Measurements from ENCODE around the gene RIMS3. TPM values are rescaled to one million over a fixed set of nuclear protein-coding genes. Genes with fewer than 3 reads are reported as not detected.

RIMS3 gene
- polyA plus RNA-seq, 1 donor (not counting 4 experiments of a cell fraction or from before 2014, with no cell fraction given), result 1.7 TPM

DNA sequence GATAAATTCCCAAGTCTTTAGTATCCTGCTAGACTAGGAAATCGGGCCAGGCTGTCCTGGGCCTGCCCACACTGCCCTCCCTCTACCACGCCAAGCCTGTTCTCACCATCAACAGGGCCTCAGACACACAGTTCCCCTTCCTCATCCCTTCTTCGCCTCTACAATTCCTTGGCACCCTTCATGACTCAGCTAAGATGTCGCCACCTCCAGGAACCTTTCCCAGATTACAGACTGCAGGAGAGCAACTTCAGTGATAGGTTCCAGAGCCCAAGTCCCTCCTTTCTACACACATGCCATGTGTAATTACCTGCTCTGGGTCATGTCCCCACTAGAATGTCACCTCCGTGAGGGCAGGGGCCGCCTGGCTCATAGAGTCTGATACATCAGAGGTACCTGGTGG is 3.3 kb downstream of the RIMS3 start:
- no peaks in the 10 kb centered on the region for H3K79me2 ChIP-seq (ENCODE audit: control insufficient read depth, insufficient read depth, low read length)
- no peaks in the 10 kb centered on the region for H3K9me1 ChIP-seq (ENCODE audit: control insufficient read depth, extremely low read depth, insufficient read depth, low read length)
- H3K4me3 ChIP-seq (ENCODE audit: control insufficient read depth in 2 of 3, extremely low read depth in 1 of 3, insufficient read depth in 2 of 3, low read depth in 1 of 3, low read length in 3 of 3), result no peak overlapping the region
- dilution Hi-C loops (cut with MboI; ENCODE audit: extremely low pct_ligation_motif_present, low sequenced_read_pairs), result no loop called here
- no peak overlapping the region for H2AFZ ChIP-seq (ENCODE audit: control insufficient read depth, low read length)
- no peak overlapping the region for H3K4me2 ChIP-seq (ENCODE audit: control insufficient read depth, extremely low read depth, insufficient read depth, low read depth, low read length)
- FAIRE-seq, result no peak
- no peaks in the 10 kb centered on the region for H3K36me3 ChIP-seq (ENCODE audit: control insufficient read depth in 2 of 2, extremely low read depth in 1 of 2, insufficient read depth in 2 of 2, low read length in 2 of 2)
- H3K9me3 ChIP-seq (ENCODE audit: control insufficient read depth, low read depth, low read length), result no peaks in the 10 kb centered on the region
- H3K27ac ChIP-seq (ENCODE audit: control insufficient read depth, insufficient read depth, low read length), result no peak overlapping the region
- peaks cover 9% of the 10 kb centered on the region for H3K27me3 ChIP-seq (ENCODE audit: control insufficient read depth, extremely low read depth, insufficient read depth, low read length)
- H3K4me1 ChIP-seq (ENCODE audit: control insufficient read depth, extremely low read depth, insufficient read depth, low read length), result peaks cover 16% of the 10 kb centered on the region
- DNase-seq (ENCODE audit: low read depth, low spot score), result no peak
- TF ChIP-seq, protein P1, sequence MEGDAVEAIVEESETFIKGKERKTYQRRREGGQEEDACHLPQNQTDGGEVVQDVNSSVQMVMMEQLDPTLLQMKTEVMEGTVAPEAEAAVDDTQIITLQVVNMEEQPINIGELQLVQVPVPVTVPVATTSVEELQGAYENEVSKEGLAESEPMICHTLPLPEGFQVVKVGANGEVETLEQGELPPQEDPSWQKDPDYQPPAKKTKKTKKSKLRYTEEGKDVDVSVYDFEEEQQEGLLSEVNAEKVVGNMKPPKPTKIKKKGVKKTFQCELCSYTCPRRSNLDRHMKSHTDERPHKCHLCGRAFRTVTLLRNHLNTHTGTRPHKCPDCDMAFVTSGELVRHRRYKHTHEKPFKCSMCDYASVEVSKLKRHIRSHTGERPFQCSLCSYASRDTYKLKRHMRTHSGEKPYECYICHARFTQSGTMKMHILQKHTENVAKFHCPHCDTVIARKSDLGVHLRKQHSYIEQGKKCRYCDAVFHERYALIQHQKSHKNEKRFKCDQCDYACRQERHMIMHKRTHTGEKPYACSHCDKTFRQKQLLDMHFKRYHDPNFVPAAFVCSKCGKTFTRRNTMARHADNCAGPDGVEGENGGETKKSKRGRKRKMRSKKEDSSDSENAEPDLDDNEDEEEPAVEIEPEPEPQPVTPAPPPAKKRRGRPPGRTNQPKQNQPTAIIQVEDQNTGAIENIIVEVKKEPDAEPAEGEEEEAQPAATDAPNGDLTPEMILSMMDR (optimal IDR thresholded peaks at IDR 0.05 in 1 of 3, IDR thresholded peaks at IDR 0.05 in 1 of 3, conservative IDR thresholded peaks at IDR 0.05 in 1 of 3; ENCODE audit: extremely low read depth in 1 of 3, insufficient read depth in 2 of 3, low read length in 3 of 3), result peak in 1 of 3 experiments; percentile 9
- TF ChIP-seq EZH2 (IDR thresholded peaks at IDR 0.05; ENCODE audit: low read length), result no peak
- no peaks in the 10 kb centered on the region for H4K20me1 ChIP-seq (ENCODE audit: control insufficient read depth, extremely low read depth, insufficient read depth, low read length)
- no peak overlapping the region for H3K9ac ChIP-seq (ENCODE audit: control insufficient read depth, extremely low read depth, insufficient read depth, low read length)

DNA sequence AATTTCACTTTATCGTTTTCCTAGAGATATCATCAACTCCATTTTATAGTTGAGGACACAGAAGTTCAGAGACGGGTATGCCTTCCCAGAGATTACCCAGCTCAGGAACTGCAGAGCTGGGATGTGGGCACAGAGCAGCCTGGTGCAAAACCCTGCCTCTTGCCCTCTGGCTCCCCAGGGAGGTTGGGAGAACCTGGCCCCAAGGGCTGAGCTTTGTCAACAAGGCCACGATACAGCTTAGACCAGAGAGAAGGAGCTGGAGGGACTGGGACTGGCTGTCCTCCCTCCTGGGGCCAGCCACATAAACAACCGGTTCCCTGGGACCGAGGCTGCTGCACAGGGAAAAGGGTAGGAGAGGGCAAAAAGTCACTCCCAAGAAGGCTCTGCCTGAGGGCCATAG is 3.8 kb downstream of the RIMS3 start:
- Histone ChIP-seq H3K4me3 (ENCODE audit: control insufficient read depth in 2 of 3, extremely low read depth in 1 of 3, insufficient read depth in 2 of 3, low read depth in 1 of 3, low read length in 3 of 3) (no peak overlapping the region), H3K27me3 (ENCODE audit: control insufficient read depth, extremely low read depth, insufficient read depth, low read length) (peaks cover 9% of the 10 kb centered on the region), H3K4me1 (ENCODE audit: control insufficient read depth, extremely low read depth, insufficient read depth, low read length) (peaks cover 16% of the 10 kb centered on the region), H3K9ac (ENCODE audit: control insufficient read depth, extremely low read depth, insufficient read depth, low read length) (no peak overlapping the region), H3K9me1 (ENCODE audit: control insufficient read depth, extremely low read depth, insufficient read depth, low read length) (no peaks in the 10 kb centered on the region), H4K20me1 (ENCODE audit: control insufficient read depth, extremely low read depth, insufficient read depth, low read length) (no peaks in the 10 kb centered on the region), H3K36me3 (ENCODE audit: control insufficient read depth in 2 of 2, extremely low read depth in 1 of 2, insufficient read depth in 2 of 2, low read length in 2 of 2) (no peaks in the 10 kb centered on the region), H3K4me2 (ENCODE audit: control insufficient read depth, extremely low read depth, insufficient read depth, low read depth, low read length) (no peak overlapping the region), H3K27ac (ENCODE audit: control insufficient read depth, insufficient read depth, low read length) (no peak overlapping the region), H3K79me2 (ENCODE audit: control insufficient read depth, insufficient read depth, low read length) (no peaks in the 10 kb centered on the region), H3K9me3 (ENCODE audit: control insufficient read depth, low read depth, low read length) (no peaks in the 10 kb centered on the region), H2AFZ (ENCODE audit: control insufficient read depth, low read length) (no peak overlapping the region)
- TF ChIP-seq, protein P1 (optimal IDR thresholded peaks at IDR 0.05 in 1 of 3, IDR thresholded peaks at IDR 0.05 in 1 of 3, conservative IDR thresholded peaks at IDR 0.05 in 1 of 3; ENCODE audit: extremely low read depth in 1 of 3, insufficient read depth in 2 of 3, low read length in 3 of 3), result no peak
- no peak for TF ChIP-seq EZH2 (IDR thresholded peaks at IDR 0.05; ENCODE audit: low read length)
- no peak for FAIRE-seq
- DNase-seq (ENCODE audit: low read depth, low spot score), result no peak
- dilution Hi-C loops (cut with MboI; ENCODE audit: extremely low pct_ligation_motif_present, low sequenced_read_pairs), result no loop called here

All from keratinocyte (primary cell).